Breast epithelium (tissue), 3 donors: ENCODE data around the gene AGPAT1.

Experiments used
- POLR2A ChIP-seq: fragments of 450-650 bp; IDR thresholded peaks from one replicate; pipeline ENCODE4 v1.6.1; 2016; ENCODE audit warnings: antibody characterized with exemption, mild to moderate bottlenecking, moderate library complexity
- POLR2AphosphoS5 ChIP-seq, 3 donors: sonication (generic); formaldehyde crosslinking; IDR thresholded peaks; one replicate each; pipeline ENCODE4 v1.6.1; 2017; ENCODE audit warnings: antibody characterized with exemption in 3 of 3
- TF ChIP-seq, protein P1 (sequence below), 3 donors: fragments of 450-650 bp; IDR thresholded peaks; one replicate each; pipeline ENCODE4 v1.5.1; 2016 to 2017; ENCODE audit warnings: antibody characterized with exemption in 3 of 3, mild to moderate bottlenecking in 3 of 3, moderate library complexity in 3 of 3

DNA sequence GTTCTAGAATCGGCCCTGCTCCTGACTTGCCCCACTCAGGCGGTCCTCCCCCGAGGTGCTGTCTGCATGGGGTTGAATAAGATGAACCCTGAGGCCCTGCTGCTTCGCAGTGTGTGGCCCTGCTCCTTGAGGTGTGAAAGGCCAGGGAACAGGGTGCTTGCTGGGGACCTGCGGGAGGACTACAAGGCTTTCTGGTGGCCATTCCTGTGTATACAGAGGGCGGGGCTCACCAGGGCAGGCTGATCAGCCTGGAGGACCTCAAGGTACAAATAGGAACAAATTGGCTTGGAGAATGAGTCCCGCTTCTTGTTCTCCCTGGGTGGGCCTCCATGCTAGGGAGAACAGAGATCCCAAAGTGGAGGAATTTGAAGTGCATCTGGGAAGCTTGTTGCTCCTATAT is 42.3 kb upstream of the AGPAT1 start:
- TF ChIP-seq POLR2A: no peak
- TF ChIP-seq, protein P1, sequence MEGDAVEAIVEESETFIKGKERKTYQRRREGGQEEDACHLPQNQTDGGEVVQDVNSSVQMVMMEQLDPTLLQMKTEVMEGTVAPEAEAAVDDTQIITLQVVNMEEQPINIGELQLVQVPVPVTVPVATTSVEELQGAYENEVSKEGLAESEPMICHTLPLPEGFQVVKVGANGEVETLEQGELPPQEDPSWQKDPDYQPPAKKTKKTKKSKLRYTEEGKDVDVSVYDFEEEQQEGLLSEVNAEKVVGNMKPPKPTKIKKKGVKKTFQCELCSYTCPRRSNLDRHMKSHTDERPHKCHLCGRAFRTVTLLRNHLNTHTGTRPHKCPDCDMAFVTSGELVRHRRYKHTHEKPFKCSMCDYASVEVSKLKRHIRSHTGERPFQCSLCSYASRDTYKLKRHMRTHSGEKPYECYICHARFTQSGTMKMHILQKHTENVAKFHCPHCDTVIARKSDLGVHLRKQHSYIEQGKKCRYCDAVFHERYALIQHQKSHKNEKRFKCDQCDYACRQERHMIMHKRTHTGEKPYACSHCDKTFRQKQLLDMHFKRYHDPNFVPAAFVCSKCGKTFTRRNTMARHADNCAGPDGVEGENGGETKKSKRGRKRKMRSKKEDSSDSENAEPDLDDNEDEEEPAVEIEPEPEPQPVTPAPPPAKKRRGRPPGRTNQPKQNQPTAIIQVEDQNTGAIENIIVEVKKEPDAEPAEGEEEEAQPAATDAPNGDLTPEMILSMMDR (IDR thresholded peaks at IDR 0.05): no peak
- no peak for TF ChIP-seq POLR2AphosphoS5 (IDR thresholded peaks at IDR 0.05)
